ENCODE results near the gene ERG.

ERG gene, protein sequence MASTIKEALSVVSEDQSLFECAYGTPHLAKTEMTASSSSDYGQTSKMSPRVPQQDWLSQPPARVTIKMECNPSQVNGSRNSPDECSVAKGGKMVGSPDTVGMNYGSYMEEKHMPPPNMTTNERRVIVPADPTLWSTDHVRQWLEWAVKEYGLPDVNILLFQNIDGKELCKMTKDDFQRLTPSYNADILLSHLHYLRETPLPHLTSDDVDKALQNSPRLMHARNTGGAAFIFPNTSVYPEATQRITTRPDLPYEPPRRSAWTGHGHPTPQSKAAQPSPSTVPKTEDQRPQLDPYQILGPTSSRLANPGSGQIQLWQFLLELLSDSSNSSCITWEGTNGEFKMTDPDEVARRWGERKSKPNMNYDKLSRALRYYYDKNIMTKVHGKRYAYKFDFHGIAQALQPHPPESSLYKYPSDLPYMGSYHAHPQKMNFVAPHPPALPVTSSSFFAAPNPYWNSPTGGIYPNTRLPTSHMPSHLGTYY

DNA sequence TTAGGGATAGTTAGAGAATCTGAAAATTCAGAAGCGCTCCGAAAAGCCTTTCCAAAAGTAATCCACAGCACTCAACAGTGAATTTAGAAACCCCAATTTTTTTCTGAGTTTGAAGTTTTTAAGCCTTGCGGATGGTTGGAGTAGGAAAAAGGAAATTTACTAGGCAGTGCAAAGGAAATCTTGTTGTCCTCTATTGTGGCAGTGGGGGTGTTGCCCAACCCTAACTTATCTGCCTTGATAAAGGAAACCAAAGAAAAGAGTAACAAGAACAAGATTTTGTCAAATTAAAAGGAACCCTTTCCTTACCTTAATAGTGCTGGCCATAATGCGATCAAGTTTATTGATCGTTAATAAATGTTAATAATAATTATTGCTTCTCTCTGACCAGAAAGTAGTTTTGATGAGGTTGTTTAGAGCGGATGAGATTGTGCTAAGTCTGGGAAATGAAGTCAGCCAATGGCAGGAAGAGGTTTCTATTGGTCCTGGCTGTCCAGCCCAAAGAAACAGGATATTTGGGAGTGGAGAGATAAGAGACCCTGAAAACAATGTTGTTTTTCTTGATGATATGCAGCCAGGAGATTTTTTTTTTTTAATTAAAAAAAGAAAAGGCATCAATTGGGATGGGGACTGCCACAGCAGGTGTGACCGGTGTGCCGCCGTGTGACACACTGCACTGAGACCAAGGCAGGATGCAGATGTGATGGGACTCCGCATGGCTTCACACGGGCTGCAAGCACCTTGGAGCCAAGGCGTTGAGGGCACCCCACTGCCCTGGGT lies at the start of gene ERG:
Gene ERG (minus strand): TSS at position 421 of the 777 bp plus-strand sequence. CDS start 97 bp downstream, at position 324.
- peaks cover 15% of the 10 kb centered on the region for H3K27me3 Mint-ChIP-seq
- H3K4me1 Mint-ChIP-seq (ENCODE audit: low read depth), result peaks cover 57% of the 10 kb centered on the region
- peak within 1 kb of the TSS; percentile 68 for H3K27ac Mint-ChIP-seq
- intact Hi-C loops (cut with micrococcal nuclease), result loop anchor here (10.0 kb wide), 1 partner anchor 93 kb away; no protein-coding TSS in a partner anchor
- H3K36me3 Mint-ChIP-seq (ENCODE audit: low read depth), result no peaks in the 10 kb centered on the region
- peak within 1 kb of the TSS; percentile 72 for H3K4me3 Mint-ChIP-seq
- no peaks in the 10 kb centered on the region for H3K9me3 Mint-ChIP-seq

DNA sequence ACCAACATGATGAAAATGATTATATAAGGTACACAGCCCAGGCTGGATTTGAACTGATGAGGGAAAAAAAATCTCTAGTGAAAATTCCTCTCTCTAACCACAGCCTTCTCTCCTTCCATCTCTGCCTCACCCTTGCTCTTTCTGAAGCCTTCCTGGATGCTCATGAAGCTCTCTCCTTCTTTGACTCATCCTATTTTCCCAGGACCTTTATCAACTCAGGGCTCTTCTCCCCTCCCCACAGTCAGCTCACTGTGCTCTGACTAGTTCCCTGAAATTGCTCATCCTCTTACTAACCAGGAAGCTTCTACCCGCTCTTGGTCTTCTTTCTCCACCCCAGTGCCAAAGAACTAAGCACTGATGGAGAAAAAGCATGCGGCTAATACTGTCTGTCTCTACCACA lies 46.4 kb upstream of the ERG start:
- H3K27ac Mint-ChIP-seq, result no peak overlapping the region
- H3K4me1 Mint-ChIP-seq (ENCODE audit: low read depth), result no peaks in the 10 kb centered on the region
- no peaks in the 10 kb centered on the region for H3K9me3 Mint-ChIP-seq
- H3K4me3 Mint-ChIP-seq, result no peak overlapping the region
- no peaks in the 10 kb centered on the region for H3K36me3 Mint-ChIP-seq (ENCODE audit: low read depth)
- intact Hi-C loops (cut with micrococcal nuclease), result no loop called here
- H3K27me3 Mint-ChIP-seq, result no peaks in the 10 kb centered on the region

DNA sequence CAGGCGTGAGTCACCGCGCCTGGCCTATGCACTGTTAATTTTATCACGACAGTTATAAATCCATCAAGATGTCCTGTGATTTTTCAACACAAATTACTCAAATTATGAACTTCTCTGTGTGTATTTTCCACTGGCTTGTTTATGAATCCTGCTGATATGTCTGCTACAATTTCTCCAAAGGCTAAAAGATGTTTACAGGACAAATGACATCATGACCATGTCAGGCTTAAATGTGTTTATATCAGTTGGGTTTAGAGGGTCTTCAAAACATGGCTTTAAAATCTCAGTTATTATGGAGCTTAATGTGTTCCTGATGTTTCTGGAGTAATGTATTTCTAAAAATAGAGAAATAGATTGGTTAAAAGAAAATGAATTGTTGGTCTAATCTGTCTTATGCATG lies 44.0 kb upstream of the ERG start:
- intact Hi-C loops (cut with micrococcal nuclease), result no loop called here
- H3K27me3 Mint-ChIP-seq, result no peaks in the 10 kb centered on the region
- H3K9me3 Mint-ChIP-seq, result no peaks in the 10 kb centered on the region
- no peak overlapping the region for H3K4me3 Mint-ChIP-seq
- no peak overlapping the region for H3K27ac Mint-ChIP-seq
- no peaks in the 10 kb centered on the region for H3K4me1 Mint-ChIP-seq (ENCODE audit: low read depth)
- H3K36me3 Mint-ChIP-seq (ENCODE audit: low read depth), result no peaks in the 10 kb centered on the region

DNA sequence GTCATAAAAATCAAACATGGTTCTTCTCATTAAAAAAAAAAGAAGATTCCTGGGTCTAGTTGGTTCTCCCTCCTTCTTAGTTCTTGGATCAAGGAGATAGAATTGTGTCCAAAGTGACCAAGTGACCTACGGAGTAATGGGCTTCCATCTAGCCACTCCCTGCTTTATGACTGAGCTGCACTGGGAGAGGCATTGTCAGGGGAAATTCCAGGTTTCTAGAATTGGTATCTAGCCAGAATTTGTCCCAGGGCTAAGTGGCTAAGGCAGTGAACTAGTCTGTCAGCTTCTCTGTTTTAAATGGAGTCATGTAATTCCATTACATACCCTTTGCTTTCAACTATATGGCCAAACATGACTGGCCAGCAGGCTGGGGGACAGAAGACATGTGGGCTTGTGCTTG lies 40.1 kb upstream of the ERG start:
- H3K27ac Mint-ChIP-seq, result no peak overlapping the region
- intact Hi-C loops (cut with micrococcal nuclease), result no loop called here
- H3K27me3 Mint-ChIP-seq, result no peaks in the 10 kb centered on the region
- H3K4me1 Mint-ChIP-seq (ENCODE audit: low read depth), result no peaks in the 10 kb centered on the region
- H3K36me3 Mint-ChIP-seq (ENCODE audit: low read depth), result no peaks in the 10 kb centered on the region
- H3K4me3 Mint-ChIP-seq, result no peak overlapping the region
- no peaks in the 10 kb centered on the region for H3K9me3 Mint-ChIP-seq

DNA sequence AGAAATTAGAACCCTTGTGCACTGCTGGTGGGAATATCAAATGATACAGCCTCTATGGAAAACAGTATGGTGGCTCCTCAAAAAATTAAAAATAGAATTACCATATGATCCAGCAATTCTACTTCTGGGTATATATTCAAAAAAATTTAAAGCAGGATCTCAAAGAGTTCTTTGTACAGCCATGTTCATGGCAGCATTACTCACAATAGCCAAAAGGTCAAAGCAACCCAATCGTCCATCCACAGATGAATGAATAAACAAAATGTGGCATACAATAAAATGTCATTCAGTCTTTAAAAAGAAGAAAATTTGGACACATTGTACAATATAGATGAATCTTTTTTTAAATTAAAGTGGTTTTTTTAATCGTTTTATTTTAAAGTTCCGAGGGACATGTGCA lies 36.3 kb upstream of the ERG start:
- H3K4me1 Mint-ChIP-seq (ENCODE audit: low read depth), result no peaks in the 10 kb centered on the region
- no peak overlapping the region for H3K27ac Mint-ChIP-seq
- H3K9me3 Mint-ChIP-seq, result no peaks in the 10 kb centered on the region
- H3K4me3 Mint-ChIP-seq, result no peak overlapping the region
- intact Hi-C loops (cut with micrococcal nuclease), result no loop called here
- no peaks in the 10 kb centered on the region for H3K27me3 Mint-ChIP-seq
- H3K36me3 Mint-ChIP-seq (ENCODE audit: low read depth), result no peaks in the 10 kb centered on the region

DNA sequence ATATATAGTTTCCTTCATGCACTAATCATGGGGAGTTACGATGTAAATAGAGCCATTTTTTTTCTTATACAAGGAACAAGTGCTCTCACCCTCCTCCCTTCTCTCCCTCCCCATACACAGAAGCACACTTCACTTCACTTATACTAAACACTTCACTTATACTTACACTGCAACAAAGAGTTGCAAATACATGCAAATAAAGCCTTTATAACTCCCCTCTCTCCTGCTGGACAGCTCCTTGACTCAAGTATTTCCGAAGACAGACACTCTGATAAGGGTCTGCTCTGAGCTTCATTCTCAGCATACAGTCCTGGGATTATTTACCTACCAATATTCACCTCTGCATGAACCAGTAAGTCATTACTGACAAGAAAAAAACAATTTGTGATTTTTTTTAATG lies 35.6 kb upstream of the ERG start:
- Mint-ChIP-seq H3K27ac (no peak overlapping the region), H3K9me3 (no peaks in the 10 kb centered on the region), H3K4me3 (no peak overlapping the region), H3K4me1 (ENCODE audit: low read depth) (no peaks in the 10 kb centered on the region), H3K27me3 (no peaks in the 10 kb centered on the region), H3K36me3 (ENCODE audit: low read depth) (no peaks in the 10 kb centered on the region)
- intact Hi-C loops (cut with micrococcal nuclease), result no loop called here

DNA sequence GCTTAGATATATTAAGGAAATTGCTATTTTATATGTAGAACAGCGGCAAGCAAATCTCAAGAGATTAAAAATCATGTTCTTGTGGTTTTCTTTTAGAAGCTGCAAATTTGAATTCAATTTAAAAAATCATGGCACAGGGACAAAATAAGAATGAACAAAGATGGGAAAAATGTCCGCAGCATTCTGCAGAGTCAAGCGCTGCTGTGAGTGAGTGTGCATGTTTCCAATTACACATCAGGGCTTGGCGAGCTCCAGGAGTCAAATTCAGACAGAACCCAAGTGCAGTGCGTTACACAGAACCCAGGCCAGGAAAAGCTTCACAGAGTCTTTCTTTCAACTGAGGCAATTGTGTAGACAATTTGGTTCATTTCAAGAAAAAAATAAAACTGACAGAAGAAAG lies 33.3 kb upstream of the ERG start:
- Mint-ChIP-seq H3K4me1 (ENCODE audit: low read depth) (no peaks in the 10 kb centered on the region), H3K27me3 (no peaks in the 10 kb centered on the region), H3K9me3 (no peaks in the 10 kb centered on the region), H3K27ac (no peak overlapping the region), H3K36me3 (ENCODE audit: low read depth) (no peaks in the 10 kb centered on the region), H3K4me3 (no peak overlapping the region)
- intact Hi-C loops (cut with micrococcal nuclease), result no loop called here

DNA sequence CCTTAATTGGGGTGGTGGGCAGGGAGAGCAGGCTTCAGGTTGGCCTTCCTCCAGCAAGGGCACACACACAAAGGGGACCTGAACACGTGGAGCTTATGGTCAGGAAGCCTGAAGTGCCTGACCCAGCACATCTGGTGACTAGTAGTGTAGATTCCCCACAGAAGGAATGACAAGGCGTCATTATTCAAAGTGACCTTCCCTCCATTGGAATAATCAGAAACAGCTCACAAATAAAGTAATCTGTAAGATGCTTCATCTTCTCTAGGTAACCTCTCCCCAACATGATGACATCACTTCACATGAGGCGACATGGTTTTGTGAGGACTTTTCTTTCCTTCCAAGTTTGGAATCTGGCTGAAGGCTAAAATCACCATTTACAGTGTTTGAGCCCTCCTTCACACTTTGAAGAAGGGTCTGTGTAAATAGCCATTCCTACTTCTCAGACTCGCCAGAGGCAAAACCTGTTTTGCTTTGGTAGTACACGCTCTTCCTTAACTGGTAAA lies 32.8 kb upstream of the ERG start:
- H3K27me3 Mint-ChIP-seq, result no peaks in the 10 kb centered on the region
- intact Hi-C loops (cut with micrococcal nuclease), result no loop called here
- H3K4me3 Mint-ChIP-seq, result no peak overlapping the region
- no peaks in the 10 kb centered on the region for H3K36me3 Mint-ChIP-seq (ENCODE audit: low read depth)
- no peak overlapping the region for H3K27ac Mint-ChIP-seq
- no peaks in the 10 kb centered on the region for H3K4me1 Mint-ChIP-seq (ENCODE audit: low read depth)
- no peaks in the 10 kb centered on the region for H3K9me3 Mint-ChIP-seq

DNA sequence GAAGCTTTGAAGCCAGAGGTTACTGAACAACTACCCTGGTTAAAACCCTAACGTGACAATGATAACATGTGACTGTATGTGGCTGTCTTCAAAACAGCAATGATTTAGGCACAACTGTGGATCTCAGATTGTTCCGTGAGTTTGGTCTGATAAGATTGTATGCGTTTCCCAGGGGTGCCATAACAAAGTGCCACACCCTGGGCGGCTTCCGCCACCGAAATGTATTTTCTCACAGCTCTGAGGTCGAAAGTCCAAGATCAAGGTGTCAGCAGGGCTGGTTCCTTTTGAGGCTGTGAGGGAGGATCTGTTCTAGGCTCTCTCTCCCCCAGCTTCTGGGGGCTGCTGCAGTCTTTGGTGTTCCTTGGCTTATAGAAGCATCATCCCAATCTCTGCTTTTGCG lies 29.5 kb upstream of the ERG start:
- H3K27ac Mint-ChIP-seq, result no peak overlapping the region
- H3K9me3 Mint-ChIP-seq, result no peaks in the 10 kb centered on the region
- H3K36me3 Mint-ChIP-seq (ENCODE audit: low read depth), result no peaks in the 10 kb centered on the region

DNA sequence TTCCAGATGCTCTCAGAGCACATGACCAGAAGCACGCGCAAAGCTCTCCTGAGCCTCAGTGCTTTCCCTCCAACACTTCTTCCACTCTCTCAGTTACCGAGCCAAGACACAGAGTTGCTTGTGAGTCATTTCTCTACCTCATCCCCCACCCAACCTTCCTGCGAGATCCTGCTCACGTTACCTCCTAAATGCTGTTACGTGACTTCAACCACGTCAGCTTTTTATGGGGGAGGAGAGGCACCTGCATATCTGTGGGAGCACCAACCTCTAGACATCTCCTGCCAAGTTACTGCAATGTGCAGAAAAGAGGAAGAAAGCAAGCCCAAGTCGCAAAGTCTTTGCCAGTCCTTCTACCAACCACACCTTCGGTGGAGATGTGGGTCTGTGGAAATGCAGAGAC lies 27.2 kb upstream of the ERG start:
- Mint-ChIP-seq H3K4me3 (no peak overlapping the region), H3K27me3 (peaks cover 6% of the 10 kb centered on the region), H3K36me3 (ENCODE audit: low read depth) (no peaks in the 10 kb centered on the region), H3K9me3 (no peaks in the 10 kb centered on the region), H3K27ac (no peak overlapping the region), H3K4me1 (ENCODE audit: low read depth) (peaks cover 4% of the 10 kb centered on the region)
- intact Hi-C loops (cut with micrococcal nuclease), result no loop called here

More for the DNA sequence above, 29.5 kb upstream of the ERG start:
- intact Hi-C loops (cut with micrococcal nuclease), result no loop called here
- peaks cover 3% of the 10 kb centered on the region for H3K27me3 Mint-ChIP-seq
- H3K4me3 Mint-ChIP-seq, result no peak overlapping the region
- no peaks in the 10 kb centered on the region for H3K4me1 Mint-ChIP-seq (ENCODE audit: low read depth)

DNA sequence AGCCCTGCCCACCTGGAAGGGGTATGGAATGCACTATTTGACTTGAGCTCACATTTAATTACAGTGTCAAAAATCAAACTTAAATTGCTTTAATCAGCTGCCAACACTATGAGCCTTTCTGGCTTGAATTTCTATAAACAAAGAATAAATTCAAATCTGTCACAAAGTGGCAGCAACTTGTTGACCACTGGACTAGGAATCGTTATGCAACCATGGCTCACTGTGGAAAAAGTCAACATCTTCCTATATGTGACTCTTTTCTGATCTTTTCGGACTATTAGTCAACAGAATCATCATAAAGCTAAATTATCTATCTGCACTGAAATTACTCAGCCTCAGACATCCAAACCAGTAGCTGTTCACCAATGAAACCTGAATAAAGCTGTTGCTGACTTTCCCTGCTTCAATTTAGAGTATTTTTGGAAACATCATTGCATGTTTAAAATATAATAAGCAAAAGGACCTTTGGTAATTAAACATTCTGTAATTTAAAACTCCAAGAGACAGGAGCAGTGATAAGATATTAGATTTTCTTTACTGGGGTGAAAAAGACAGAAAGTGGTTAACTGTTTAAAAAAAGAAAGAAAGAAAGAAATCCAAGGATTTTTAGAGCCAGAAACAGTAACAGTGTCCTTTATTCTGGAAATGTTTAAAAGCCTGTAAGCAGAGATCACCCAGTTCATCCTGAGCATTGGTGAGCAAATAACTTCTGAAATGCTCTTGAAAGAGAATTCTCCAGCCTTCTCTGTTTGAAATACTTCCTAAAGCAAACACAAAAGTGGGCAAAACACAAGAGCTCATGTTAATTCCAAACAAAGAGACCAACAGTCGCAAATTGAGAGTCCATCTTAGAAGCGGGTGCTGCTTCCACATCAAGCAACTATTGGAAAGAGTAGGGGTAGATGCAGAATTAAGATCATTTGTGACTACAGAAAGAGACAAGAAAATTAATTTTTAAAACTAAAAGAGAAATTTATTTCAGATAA lies 26.2 kb upstream of the ERG start:
- no peaks in the 10 kb centered on the region for H3K36me3 Mint-ChIP-seq (ENCODE audit: low read depth)
- no peak overlapping the region for H3K27ac Mint-ChIP-seq
- no peak overlapping the region for H3K4me3 Mint-ChIP-seq
- peaks cover 12% of the 10 kb centered on the region for H3K27me3 Mint-ChIP-seq
- H3K9me3 Mint-ChIP-seq, result no peaks in the 10 kb centered on the region
- intact Hi-C loops (cut with micrococcal nuclease), result no loop called here
- peaks cover 6% of the 10 kb centered on the region for H3K4me1 Mint-ChIP-seq (ENCODE audit: low read depth)

DNA sequence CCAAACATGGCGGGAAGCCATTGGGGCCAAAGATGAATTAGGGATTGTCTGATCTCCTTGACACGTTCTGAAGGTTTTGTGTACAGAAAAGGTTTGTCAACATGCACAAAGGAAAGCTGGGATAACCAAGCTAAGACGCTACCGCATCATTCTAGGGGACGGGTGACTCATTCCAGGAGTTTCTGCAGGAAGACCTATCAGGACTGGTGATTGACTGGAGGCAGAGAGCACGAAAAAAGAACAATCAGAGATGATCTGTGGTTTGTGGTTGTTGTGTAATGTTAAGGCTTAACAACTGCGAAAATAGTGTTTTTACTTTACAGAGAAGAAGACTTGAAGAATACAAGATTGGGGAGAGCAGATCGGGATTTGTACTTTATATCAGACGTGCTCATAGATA lies 22.2 kb upstream of the ERG start:
- intact Hi-C loops (cut with micrococcal nuclease), result no loop called here
- H3K27me3 Mint-ChIP-seq, result peaks cover 12% of the 10 kb centered on the region
- H3K36me3 Mint-ChIP-seq (ENCODE audit: low read depth), result no peaks in the 10 kb centered on the region
- no peak overlapping the region for H3K27ac Mint-ChIP-seq
- no peak overlapping the region for H3K4me3 Mint-ChIP-seq
- H3K9me3 Mint-ChIP-seq, result no peaks in the 10 kb centered on the region
- H3K4me1 Mint-ChIP-seq (ENCODE audit: low read depth), result peaks cover 6% of the 10 kb centered on the region

DNA sequence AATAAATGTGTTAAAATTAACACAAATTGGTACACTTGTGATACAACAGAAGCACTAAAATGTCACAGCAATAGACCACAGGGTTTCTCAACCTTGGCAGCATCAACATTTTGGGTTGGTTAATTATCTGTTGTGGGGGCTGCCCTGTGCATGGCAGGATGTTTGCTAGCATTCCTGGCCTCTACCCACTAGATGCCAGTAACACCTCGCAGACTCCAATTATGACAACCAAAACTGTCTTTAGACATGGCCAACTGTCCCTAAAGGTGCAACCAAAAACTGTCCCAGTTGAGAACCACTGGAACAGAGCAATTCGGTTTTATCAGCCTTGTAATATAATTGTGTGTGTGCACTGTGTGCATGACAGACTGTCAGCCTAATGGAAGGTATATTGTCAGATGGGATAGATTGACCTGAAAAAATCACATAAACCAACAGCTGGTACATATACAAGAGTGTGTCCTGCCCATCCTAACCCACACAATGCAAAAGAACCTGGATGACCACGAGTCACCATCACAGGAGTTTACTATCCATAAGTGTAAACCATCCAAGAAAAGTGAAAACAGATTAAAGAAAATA lies 13.5 kb upstream of the ERG start:
- no peak overlapping the region for H3K4me3 Mint-ChIP-seq
- H3K4me1 Mint-ChIP-seq (ENCODE audit: low read depth), result peaks cover 14% of the 10 kb centered on the region
- H3K27ac Mint-ChIP-seq, result no peak overlapping the region
- H3K36me3 Mint-ChIP-seq (ENCODE audit: low read depth), result no peaks in the 10 kb centered on the region
- H3K27me3 Mint-ChIP-seq, result peaks cover 2% of the 10 kb centered on the region
- no peaks in the 10 kb centered on the region for H3K9me3 Mint-ChIP-seq
- intact Hi-C loops (cut with micrococcal nuclease), result no loop called here
